ENCODE data around the gene VAV3.

The VAV3 gene

DNA sequence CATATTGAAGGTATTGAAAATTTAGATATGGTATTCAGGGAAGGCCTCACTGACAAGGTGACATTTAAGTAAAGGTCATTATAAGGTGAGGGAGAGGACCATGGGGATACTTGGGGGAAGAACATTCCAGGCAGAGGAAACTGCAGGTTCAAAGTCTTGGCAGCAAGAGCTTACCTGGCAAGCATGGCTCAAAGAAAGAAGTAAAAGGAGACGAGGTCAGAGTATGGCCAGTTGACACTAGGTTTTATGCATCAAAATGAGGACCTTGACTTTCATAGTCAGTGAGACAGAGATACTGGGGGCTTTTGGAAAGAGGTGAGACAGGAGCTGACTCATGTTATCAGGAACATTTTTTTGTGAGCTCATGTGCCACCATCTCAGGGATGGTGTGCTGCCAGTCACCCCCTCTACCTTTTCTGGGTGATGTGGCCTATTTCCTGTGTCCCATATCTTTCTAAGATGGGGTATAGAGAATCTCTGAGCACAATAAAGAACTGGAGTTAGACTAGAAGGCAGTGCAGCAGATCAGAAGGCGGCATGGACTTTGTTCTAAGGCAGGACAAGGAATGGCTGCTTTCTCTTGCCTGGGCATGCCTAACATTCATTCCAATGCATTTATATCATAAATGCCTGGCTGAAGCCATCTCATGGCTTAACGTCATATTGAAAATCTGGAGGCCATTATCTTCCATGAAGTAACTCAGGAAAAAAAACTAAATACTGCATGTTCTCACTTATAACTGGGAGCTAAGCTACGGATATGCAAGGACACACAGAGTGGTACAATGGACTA is 417.4 kb downstream of the VAV3 start:
- no peaks in the 10 kb centered on the region for H3K9me3 ChIP-seq (ENCODE audit: control insufficient read depth, insufficient read depth, low read length)
- H3K4me3 ChIP-seq (ENCODE audit: low read depth, low read length) = no peak overlapping the region
- H3K36me3 ChIP-seq (ENCODE audit: control insufficient read depth, insufficient read depth, low read length) = no peaks in the 10 kb centered on the region
- H3K4me1 ChIP-seq (ENCODE audit: control insufficient read depth, insufficient read depth, low read length) = no peaks in the 10 kb centered on the region
- H3K9ac ChIP-seq (ENCODE audit: low read depth, low read length) = no peak overlapping the region
- H3K27me3 ChIP-seq (ENCODE audit: control insufficient read depth, insufficient read depth, low read length) = no peaks in the 10 kb centered on the region

- H3K4me3 ChIP-seq (ENCODE audit: low read depth, low read length) = no peak overlapping the region
- H3K9ac ChIP-seq (ENCODE audit: low read depth, low read length) = no peak overlapping the region
- no peaks in the 10 kb centered on the region for H3K9me3 ChIP-seq (ENCODE audit: control insufficient read depth, insufficient read depth, low read length)
- no peaks in the 10 kb centered on the region for H3K27me3 ChIP-seq (ENCODE audit: control insufficient read depth, insufficient read depth, low read length)
- H3K4me1 ChIP-seq (ENCODE audit: control insufficient read depth, insufficient read depth, low read length) = no peaks in the 10 kb centered on the region
- H3K36me3 ChIP-seq (ENCODE audit: control insufficient read depth, insufficient read depth, low read length) = no peaks in the 10 kb centered on the region
Observed at GRCh38 chr1:107546576-107546975, 418.4 kb downstream of the VAV3 start.

DNA sequence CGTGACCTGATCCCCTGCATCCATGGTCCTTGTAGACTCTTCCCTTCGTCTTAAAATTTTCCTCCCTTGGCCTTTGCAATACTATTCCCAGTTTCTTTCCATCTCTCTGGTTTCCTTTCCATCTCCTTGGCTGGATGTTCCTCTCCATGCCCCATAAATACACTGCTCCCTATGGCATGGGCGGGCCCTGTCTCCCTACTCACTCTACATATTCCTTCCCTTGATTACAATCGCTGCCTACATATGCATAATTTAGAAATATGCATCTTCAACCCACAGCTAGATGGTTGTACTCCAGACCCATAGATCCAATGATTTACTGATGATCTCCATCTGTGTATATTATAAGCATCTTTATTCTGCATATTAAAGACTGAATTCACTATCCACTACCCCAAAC is 419.1 kb downstream of the VAV3 start:
- H3K36me3 ChIP-seq (ENCODE audit: control insufficient read depth, insufficient read depth, low read length) = no peaks in the 10 kb centered on the region
- H3K4me3 ChIP-seq (ENCODE audit: low read depth, low read length) = no peak overlapping the region
- H3K27me3 ChIP-seq (ENCODE audit: control insufficient read depth, insufficient read depth, low read length) = no peaks in the 10 kb centered on the region
- no peak overlapping the region for H3K9ac ChIP-seq (ENCODE audit: low read depth, low read length)
- no peaks in the 10 kb centered on the region for H3K9me3 ChIP-seq (ENCODE audit: control insufficient read depth, insufficient read depth, low read length)
- H3K4me1 ChIP-seq (ENCODE audit: control insufficient read depth, insufficient read depth, low read length) = no peaks in the 10 kb centered on the region

DNA sequence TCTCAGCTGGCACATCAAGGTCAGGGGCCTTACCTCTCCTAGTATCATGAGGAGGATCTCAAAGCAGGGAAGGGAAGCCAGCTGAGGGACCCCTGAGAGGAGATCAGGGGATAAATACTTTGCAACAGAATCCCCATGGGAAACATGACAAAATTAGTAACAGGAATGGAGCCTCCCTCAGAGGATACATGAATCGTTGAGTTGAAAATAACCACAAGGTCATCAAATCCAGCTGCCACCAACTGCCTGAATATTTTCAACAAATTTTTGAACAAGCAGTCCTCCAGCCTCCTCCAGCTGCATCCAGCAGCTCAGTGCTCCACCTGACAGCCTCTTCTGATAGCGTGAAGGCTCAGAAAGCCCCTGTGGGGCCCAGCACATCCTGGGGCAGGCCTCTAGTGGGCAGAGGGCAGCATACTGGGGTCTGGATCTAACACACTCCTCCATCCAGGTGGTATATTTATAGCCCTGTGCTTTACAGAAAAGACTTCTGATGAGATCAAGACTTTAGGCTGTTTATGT is 419.9 kb downstream of the VAV3 start:
- H3K9ac ChIP-seq (ENCODE audit: low read depth, low read length) = no peak overlapping the region
- H3K36me3 ChIP-seq (ENCODE audit: control insufficient read depth, insufficient read depth, low read length) = no peaks in the 10 kb centered on the region
- no peaks in the 10 kb centered on the region for H3K4me1 ChIP-seq (ENCODE audit: control insufficient read depth, insufficient read depth, low read length)
- no peak overlapping the region for H3K4me3 ChIP-seq (ENCODE audit: low read depth, low read length)
- H3K27me3 ChIP-seq (ENCODE audit: control insufficient read depth, insufficient read depth, low read length) = no peaks in the 10 kb centered on the region
- no peaks in the 10 kb centered on the region for H3K9me3 ChIP-seq (ENCODE audit: control insufficient read depth, insufficient read depth, low read length)

GRCh38 chr1:107544285-107544684 is 420.7 kb downstream of the VAV3 start:
- no peaks in the 10 kb centered on the region for H3K4me1 ChIP-seq (ENCODE audit: control insufficient read depth, insufficient read depth, low read length)
- H3K9ac ChIP-seq (ENCODE audit: low read depth, low read length) = no peak overlapping the region
- no peaks in the 10 kb centered on the region for H3K9me3 ChIP-seq (ENCODE audit: control insufficient read depth, insufficient read depth, low read length)
- H3K4me3 ChIP-seq (ENCODE audit: low read depth, low read length) = no peak overlapping the region
- H3K36me3 ChIP-seq (ENCODE audit: control insufficient read depth, insufficient read depth, low read length) = no peaks in the 10 kb centered on the region
- no peaks in the 10 kb centered on the region for H3K27me3 ChIP-seq (ENCODE audit: control insufficient read depth, insufficient read depth, low read length)

GRCh38 chr1:107541412-107541811 is 423.6 kb downstream of the VAV3 start:
- H3K4me1 ChIP-seq (ENCODE audit: control insufficient read depth, insufficient read depth, low read length) = no peaks in the 10 kb centered on the region
- H3K36me3 ChIP-seq (ENCODE audit: control insufficient read depth, insufficient read depth, low read length) = no peaks in the 10 kb centered on the region
- H3K9me3 ChIP-seq (ENCODE audit: control insufficient read depth, insufficient read depth, low read length) = no peaks in the 10 kb centered on the region
- H3K9ac ChIP-seq (ENCODE audit: low read depth, low read length) = no peak overlapping the region
- H3K4me3 ChIP-seq (ENCODE audit: low read depth, low read length) = no peak overlapping the region
- no peaks in the 10 kb centered on the region for H3K27me3 ChIP-seq (ENCODE audit: control insufficient read depth, insufficient read depth, low read length)

GRCh38 chr1:107538502-107538901 is 426.5 kb downstream of the VAV3 start:
- H3K27me3 ChIP-seq (ENCODE audit: control insufficient read depth, insufficient read depth, low read length) = no peaks in the 10 kb centered on the region
- H3K36me3 ChIP-seq (ENCODE audit: control insufficient read depth, insufficient read depth, low read length) = no peaks in the 10 kb centered on the region
- H3K4me1 ChIP-seq (ENCODE audit: control insufficient read depth, insufficient read depth, low read length) = no peaks in the 10 kb centered on the region
- no peak overlapping the region for H3K9ac ChIP-seq (ENCODE audit: low read depth, low read length)
- H3K4me3 ChIP-seq (ENCODE audit: low read depth, low read length) = no peak overlapping the region
- H3K9me3 ChIP-seq (ENCODE audit: control insufficient read depth, insufficient read depth, low read length) = no peaks in the 10 kb centered on the region

- no peaks in the 10 kb centered on the region for H3K4me1 ChIP-seq (ENCODE audit: control insufficient read depth, insufficient read depth, low read length)
- no peaks in the 10 kb centered on the region for H3K36me3 ChIP-seq (ENCODE audit: control insufficient read depth, insufficient read depth, low read length)
- no peaks in the 10 kb centered on the region for H3K27me3 ChIP-seq (ENCODE audit: control insufficient read depth, insufficient read depth, low read length)
- H3K9me3 ChIP-seq (ENCODE audit: control insufficient read depth, insufficient read depth, low read length) = no peaks in the 10 kb centered on the region
- no peak overlapping the region for H3K4me3 ChIP-seq (ENCODE audit: low read depth, low read length)
- H3K9ac ChIP-seq (ENCODE audit: low read depth, low read length) = no peak overlapping the region
Observed at GRCh38 chr1:107536266-107536665, 428.7 kb downstream of the VAV3 start.

DNA sequence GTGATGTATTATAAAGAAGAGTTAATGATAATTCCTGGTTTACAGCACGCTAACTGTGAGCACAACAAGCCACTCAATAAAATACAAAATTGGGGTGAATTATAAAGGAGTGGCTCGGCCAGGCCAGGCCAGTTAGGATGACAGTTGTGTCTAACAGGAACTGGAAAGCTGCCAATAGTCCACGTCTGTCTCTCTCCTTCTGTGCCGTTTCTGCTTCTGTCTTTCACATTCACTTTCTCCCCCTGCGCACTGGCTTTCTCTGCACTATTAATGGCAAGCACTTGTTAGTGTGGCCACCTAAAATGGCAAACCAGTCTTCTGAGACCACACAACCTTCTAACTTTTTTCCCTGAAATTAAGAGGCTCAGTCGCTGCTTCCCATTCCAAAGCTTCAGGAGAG is 429.9 kb downstream of the VAV3 start:
- Histone ChIP-seq H3K36me3 (ENCODE audit: control insufficient read depth, insufficient read depth, low read length) (no peaks in the 10 kb centered on the region), H3K4me3 (ENCODE audit: low read depth, low read length) (no peak overlapping the region), H3K4me1 (ENCODE audit: control insufficient read depth, insufficient read depth, low read length) (no peaks in the 10 kb centered on the region), H3K27me3 (ENCODE audit: control insufficient read depth, insufficient read depth, low read length) (no peaks in the 10 kb centered on the region), H3K9me3 (ENCODE audit: control insufficient read depth, insufficient read depth, low read length) (no peaks in the 10 kb centered on the region), H3K9ac (ENCODE audit: low read depth, low read length) (no peak overlapping the region)

DNA sequence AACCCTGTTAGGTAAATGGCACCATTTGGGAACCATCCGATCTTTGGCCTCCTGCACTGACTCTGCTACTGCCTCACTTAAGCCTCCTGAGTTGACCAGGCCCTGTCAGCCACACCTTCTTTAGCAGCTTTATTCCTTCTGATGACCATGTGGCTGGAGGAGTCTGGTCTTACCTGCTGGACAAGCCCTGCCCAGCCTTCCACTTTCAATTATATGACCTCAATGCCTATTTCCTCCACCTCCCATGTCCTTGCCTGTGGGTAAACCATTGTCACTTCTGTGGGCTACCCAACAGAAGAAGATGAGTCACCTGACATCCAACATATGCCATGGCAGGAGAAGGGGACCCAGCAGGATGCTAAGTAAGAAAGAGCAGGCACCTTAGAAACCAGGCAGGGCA is 430.3 kb downstream of the VAV3 start:
- H3K36me3 ChIP-seq (ENCODE audit: control insufficient read depth, insufficient read depth, low read length) = no peaks in the 10 kb centered on the region
- no peaks in the 10 kb centered on the region for H3K27me3 ChIP-seq (ENCODE audit: control insufficient read depth, insufficient read depth, low read length)
- no peaks in the 10 kb centered on the region for H3K9me3 ChIP-seq (ENCODE audit: control insufficient read depth, insufficient read depth, low read length)
- H3K9ac ChIP-seq (ENCODE audit: low read depth, low read length) = no peak overlapping the region
- no peaks in the 10 kb centered on the region for H3K4me1 ChIP-seq (ENCODE audit: control insufficient read depth, insufficient read depth, low read length)
- no peak overlapping the region for H3K4me3 ChIP-seq (ENCODE audit: low read depth, low read length)

DNA sequence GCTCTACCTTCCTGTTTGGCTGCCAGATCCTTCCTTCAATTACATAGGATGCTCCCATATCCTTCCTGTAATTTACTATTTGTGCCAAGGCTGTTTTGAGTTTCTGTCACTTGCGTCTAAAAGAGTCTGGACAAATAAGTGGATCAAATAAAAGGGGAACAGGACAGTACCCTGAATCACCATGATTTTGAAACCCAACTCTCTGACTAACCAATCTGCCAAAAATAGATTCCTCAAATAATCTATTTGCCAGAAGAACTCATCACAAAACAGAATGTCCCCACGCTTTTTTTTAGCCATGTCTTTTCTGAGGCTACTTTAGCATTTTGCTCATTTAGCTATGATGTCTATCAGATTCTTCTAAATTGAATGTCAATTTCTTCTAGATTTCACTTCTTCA is 431.5 kb downstream of the VAV3 start:
- Histone ChIP-seq H3K9ac (ENCODE audit: low read depth, low read length) (no peak overlapping the region), H3K27me3 (ENCODE audit: control insufficient read depth, insufficient read depth, low read length) (no peaks in the 10 kb centered on the region), H3K4me1 (ENCODE audit: control insufficient read depth, insufficient read depth, low read length) (no peaks in the 10 kb centered on the region), H3K9me3 (ENCODE audit: control insufficient read depth, insufficient read depth, low read length) (no peaks in the 10 kb centered on the region), H3K4me3 (ENCODE audit: low read depth, low read length) (no peak overlapping the region), H3K36me3 (ENCODE audit: control insufficient read depth, insufficient read depth, low read length) (no peaks in the 10 kb centered on the region)

DNA sequence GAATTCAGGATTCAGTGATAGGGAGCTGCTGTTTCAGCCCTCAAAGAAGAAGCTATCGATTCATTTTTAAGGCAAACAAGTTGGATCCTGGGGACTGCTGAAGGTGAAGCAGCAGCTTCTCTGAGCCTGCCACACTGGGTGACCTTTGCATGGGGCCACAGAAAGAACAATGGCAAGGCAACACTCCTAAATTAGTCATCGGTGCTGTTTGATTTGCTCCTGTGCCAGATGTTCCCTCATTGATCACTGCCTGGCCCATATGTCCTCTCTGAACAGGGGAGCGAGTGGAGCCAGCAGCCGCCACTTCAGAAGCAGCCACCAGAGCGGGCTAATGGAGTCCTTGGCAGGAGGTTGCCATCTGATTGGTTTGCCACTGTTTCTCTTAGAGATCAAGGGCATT is 432.7 kb downstream of the VAV3 start:
- Histone ChIP-seq H3K4me3 (ENCODE audit: low read depth, low read length) (no peak overlapping the region), H3K9me3 (ENCODE audit: control insufficient read depth, insufficient read depth, low read length) (no peaks in the 10 kb centered on the region), H3K9ac (ENCODE audit: low read depth, low read length) (no peak overlapping the region), H3K4me1 (ENCODE audit: control insufficient read depth, insufficient read depth, low read length) (no peaks in the 10 kb centered on the region), H3K36me3 (ENCODE audit: control insufficient read depth, insufficient read depth, low read length) (no peaks in the 10 kb centered on the region), H3K27me3 (ENCODE audit: control insufficient read depth, insufficient read depth, low read length) (no peaks in the 10 kb centered on the region)
